ENCODE data around the gene PPFIA1.

DNA sequence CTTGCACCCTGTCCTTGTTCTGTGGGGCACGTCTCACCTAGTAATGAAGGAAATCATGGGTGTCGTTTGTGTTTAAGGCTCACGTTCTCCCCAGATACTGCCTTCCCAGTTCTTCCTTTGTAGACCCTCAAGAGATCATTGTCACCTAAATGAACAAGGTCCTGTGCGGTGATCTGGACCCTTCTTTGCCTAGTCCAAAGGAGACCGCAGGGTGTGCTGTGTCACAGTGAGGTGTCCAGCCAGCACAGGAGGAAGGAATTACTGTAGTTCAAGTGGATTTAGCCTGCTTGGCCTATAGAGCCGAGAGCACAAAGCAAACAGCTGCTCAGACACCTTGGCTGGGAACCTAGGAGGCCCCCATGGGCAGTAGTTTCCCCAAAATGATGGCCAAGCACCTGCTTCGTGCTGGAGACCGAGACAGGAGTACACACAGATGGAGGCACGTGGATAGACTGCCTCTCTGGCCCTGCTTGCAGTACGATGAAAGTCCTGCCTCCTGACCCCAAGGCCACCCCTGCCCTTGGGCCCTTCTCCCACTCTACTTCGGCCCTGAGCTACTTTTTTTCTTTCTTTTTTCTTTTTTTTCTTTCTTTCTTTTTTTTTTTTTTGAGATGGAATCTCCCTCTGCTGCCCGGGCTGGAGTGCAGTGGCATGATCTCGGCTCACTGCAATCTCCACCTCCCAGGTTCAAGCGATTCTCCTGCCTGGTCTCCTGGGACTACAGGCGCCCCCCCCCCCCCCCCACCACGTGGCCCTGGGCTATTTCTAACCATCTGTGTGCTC is 19.4 kb upstream of the PPFIA1 start:
- TF ChIP-seq POLR2A (IDR thresholded peaks at IDR 0.05): no peak
- TF ChIP-seq, protein P1, sequence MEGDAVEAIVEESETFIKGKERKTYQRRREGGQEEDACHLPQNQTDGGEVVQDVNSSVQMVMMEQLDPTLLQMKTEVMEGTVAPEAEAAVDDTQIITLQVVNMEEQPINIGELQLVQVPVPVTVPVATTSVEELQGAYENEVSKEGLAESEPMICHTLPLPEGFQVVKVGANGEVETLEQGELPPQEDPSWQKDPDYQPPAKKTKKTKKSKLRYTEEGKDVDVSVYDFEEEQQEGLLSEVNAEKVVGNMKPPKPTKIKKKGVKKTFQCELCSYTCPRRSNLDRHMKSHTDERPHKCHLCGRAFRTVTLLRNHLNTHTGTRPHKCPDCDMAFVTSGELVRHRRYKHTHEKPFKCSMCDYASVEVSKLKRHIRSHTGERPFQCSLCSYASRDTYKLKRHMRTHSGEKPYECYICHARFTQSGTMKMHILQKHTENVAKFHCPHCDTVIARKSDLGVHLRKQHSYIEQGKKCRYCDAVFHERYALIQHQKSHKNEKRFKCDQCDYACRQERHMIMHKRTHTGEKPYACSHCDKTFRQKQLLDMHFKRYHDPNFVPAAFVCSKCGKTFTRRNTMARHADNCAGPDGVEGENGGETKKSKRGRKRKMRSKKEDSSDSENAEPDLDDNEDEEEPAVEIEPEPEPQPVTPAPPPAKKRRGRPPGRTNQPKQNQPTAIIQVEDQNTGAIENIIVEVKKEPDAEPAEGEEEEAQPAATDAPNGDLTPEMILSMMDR (IDR thresholded peaks at IDR 0.05): no peak

Measured in uterus (tissue), 2 donors.